Loucy (cell line): ENCODE measurements around the gene NNMT.

Source experiments
- CTCF ChIP-seq: fragments of 200-600 bp; sonication (generic); conservative IDR thresholded peaks from 2 replicates; pipeline ENCODE4 v1.5.1; 2014; ENCODE audit warnings: mild to moderate bottlenecking, antibody characterized with exemption, low read length
- EZH2phosphoT487 ChIP-seq: fragments of 200-600 bp; IDR thresholded peaks from 2 replicates; pipeline ENCODE4 v1.6.1; 2018; ENCODE audit warnings: antibody characterized with exemption, mild to moderate bottlenecking, moderate library complexity, borderline replicate concordance

- no peak for TF ChIP-seq CTCF
- no peak for TF ChIP-seq EZH2phosphoT487
Observed at GRCh38 chr11:114276077-114276476, 20.1 kb upstream of the NNMT start.
